ENCODE results near the gene OOSP4B. TPM values are rescaled to one million over a fixed set of nuclear protein-coding genes. Genes with fewer than 3 reads are reported as not detected.
"Not testable (repeated sequence)": the region's sequence is repeated elsewhere in the genome, so short reads cannot be mapped to it uniquely, and the experiment has no call there.

The OOSP4B gene
- polyA plus RNA-seq, 1 donor from 2014 or later: not detected

- H3K4me3 Mint-ChIP-seq: no peak overlapping the region
- peaks cover 3% of the 10 kb centered on the region for H3K27me3 Mint-ChIP-seq
- no peaks in the 10 kb centered on the region for H3K4me1 Mint-ChIP-seq
- no peaks in the 10 kb centered on the region for H3K36me3 Mint-ChIP-seq
- H3K9me3 Mint-ChIP-seq: peaks cover 0 to 2% (median 0%) of the 10 kb centered on the region in 3 donors
- H3K27ac Mint-ChIP-seq: no peak overlapping the region
Measured at GRCh38 chr11:60029015-60029632, 12.1 kb downstream of the OOSP4B start.

GRCh38 chr11:60040109-60040508, 23.1 kb downstream of the OOSP4B start, which contains the start of gene OOSP2:
TSS of gene OOSP2 (plus strand) at chr11:60040409. CDS start at chr11:60040460, 51 bp downstream.
- H3K27ac Mint-ChIP-seq: no peak within 1 kb of the TSS
- H3K4me3 Mint-ChIP-seq: no peak within 1 kb of the TSS
- no peaks in the 10 kb centered on the region for H3K27me3 Mint-ChIP-seq
- no peaks in the 10 kb centered on the region for H3K9me3 Mint-ChIP-seq
- no peaks in the 10 kb centered on the region for H3K4me1 Mint-ChIP-seq
- H3K36me3 Mint-ChIP-seq: no peaks in the 10 kb centered on the region

- not testable (repeated sequence) for H3K4me3 Mint-ChIP-seq, H3K9me3 Mint-ChIP-seq, H3K4me1 Mint-ChIP-seq
Measured at GRCh38 chr11:60050422-60050821, 33.4 kb downstream of the OOSP4B start.

GRCh38 chr11:60050839-60051238, 33.9 kb downstream of the OOSP4B start:
- not testable (repeated sequence) for H3K4me3 Mint-ChIP-seq, H3K4me1 Mint-ChIP-seq, H3K36me3 Mint-ChIP-seq, H3K9me3 Mint-ChIP-seq, H3K27me3 Mint-ChIP-seq, H3K27ac Mint-ChIP-seq

More at GRCh38 chr11:60050422-60050821, 33.4 kb downstream of the OOSP4B start:
- not testable (repeated sequence) for H3K27me3 Mint-ChIP-seq, H3K36me3 Mint-ChIP-seq, H3K27ac Mint-ChIP-seq

GRCh38 chr11:60056349-60056969, 39.5 kb downstream of the OOSP4B start, which contains the start of gene MS4A3:
TSS of gene MS4A3 (plus strand) at chr11:60056665. CDS start at chr11:60061161, 4,496 bp downstream.
- Mint-ChIP-seq H3K9me3 (peaks cover 2 to 3% (median 3%) of the 10 kb centered on the region in 3 donors), H3K4me3 (no peak within 1 kb of the TSS), H3K4me1 (no peaks in the 10 kb centered on the region), H3K27ac (no peak within 1 kb of the TSS), H3K36me3 (no peaks in the 10 kb centered on the region), H3K27me3 (peaks cover 7% of the 10 kb centered on the region)

- Mint-ChIP-seq H3K36me3 (no peaks in the 10 kb centered on the region), H3K27ac (no peak overlapping the region), H3K4me1 (peaks cover 0 to 2% (median 0%) of the 10 kb centered on the region in 3 donors)
Measured at GRCh38 chr11:60059052-60059451, 42.1 kb downstream of the OOSP4B start.

GRCh38 chr11:60059521-60060240, 42.7 kb downstream of the OOSP4B start:
- H3K27me3 Mint-ChIP-seq: peaks cover 9% of the 10 kb centered on the region
- H3K4me3 Mint-ChIP-seq: no peak overlapping the region
- no peaks in the 10 kb centered on the region for H3K36me3 Mint-ChIP-seq
- H3K27ac Mint-ChIP-seq: no peak overlapping the region
- peaks cover 0 to 5% (median 0%) of the 10 kb centered on the region in 3 donors for H3K4me1 Mint-ChIP-seq
- H3K9me3 Mint-ChIP-seq: peaks cover 3 to 4% (median 3%) of the 10 kb centered on the region in 3 donors

More at GRCh38 chr11:60059052-60059451, 42.1 kb downstream of the OOSP4B start:
- H3K27me3 Mint-ChIP-seq: peaks cover 9% of the 10 kb centered on the region
- H3K4me3 Mint-ChIP-seq: no peak overlapping the region
- peaks cover 3 to 4% (median 3%) of the 10 kb centered on the region in 3 donors for H3K9me3 Mint-ChIP-seq

- H3K27ac Mint-ChIP-seq: no peak overlapping the region
Measured at GRCh38 chr11:60064111-60064510, 47.1 kb downstream of the OOSP4B start.

GRCh38 chr11:60065801-60066200, 48.8 kb downstream of the OOSP4B start:
- Mint-ChIP-seq H3K9me3 (peaks cover 0 to 2% (median 0%) of the 10 kb centered on the region in 3 donors), H3K4me1 (peaks cover 0 to 5% (median 0%) of the 10 kb centered on the region in 3 donors), H3K27ac (no peak overlapping the region), H3K36me3 (no peaks in the 10 kb centered on the region), H3K4me3 (no peak overlapping the region), H3K27me3 (peaks cover 3% of the 10 kb centered on the region)

More at GRCh38 chr11:60064111-60064510, 47.1 kb downstream of the OOSP4B start:
- Mint-ChIP-seq H3K36me3 (no peaks in the 10 kb centered on the region), H3K4me3 (no peak overlapping the region), H3K27me3 (peaks cover 2% of the 10 kb centered on the region), H3K9me3 (peaks cover 1 to 3% (median 2%) of the 10 kb centered on the region in 3 donors), H3K4me1 (peaks cover 0 to 5% (median 0%) of the 10 kb centered on the region in 3 donors)

- no peaks in the 10 kb centered on the region for H3K36me3 Mint-ChIP-seq
- H3K27me3 Mint-ChIP-seq: peaks cover 7% of the 10 kb centered on the region
- H3K4me1 Mint-ChIP-seq: no peaks in the 10 kb centered on the region
- H3K27ac Mint-ChIP-seq: no peak overlapping the region
- no peaks in the 10 kb centered on the region for H3K9me3 Mint-ChIP-seq
- H3K4me3 Mint-ChIP-seq: no peak overlapping the region
Measured at GRCh38 chr11:60069450-60069849, 52.5 kb downstream of the OOSP4B start.

GRCh38 chr11:60071644-60072043, 54.7 kb downstream of the OOSP4B start:
- H3K27ac Mint-ChIP-seq, H3K27me3 Mint-ChIP-seq, H3K4me1 Mint-ChIP-seq, H3K9me3 Mint-ChIP-seq, H3K36me3 Mint-ChIP-seq, H3K4me3 Mint-ChIP-seq: not testable (repeated sequence)

GRCh38 chr11:60077216-60077817, 60.3 kb downstream of the OOSP4B start:
- Mint-ChIP-seq H3K27me3 (no peaks in the 10 kb centered on the region), H3K4me3 (no peak overlapping the region), H3K4me1 (no peaks in the 10 kb centered on the region), H3K36me3 (no peaks in the 10 kb centered on the region), H3K27ac (no peak overlapping the region), H3K9me3 (peaks cover 0 to 17% (median 8%) of the 10 kb centered on the region in 3 donors)

- Mint-ChIP-seq H3K27me3 (no peaks in the 10 kb centered on the region), H3K36me3 (no peaks in the 10 kb centered on the region)
Measured at GRCh38 chr11:60077981-60078380, 61.0 kb downstream of the OOSP4B start.

GRCh38 chr11:60078745-60079144, 61.8 kb downstream of the OOSP4B start:
- Mint-ChIP-seq H3K36me3 (no peaks in the 10 kb centered on the region), H3K4me3 (no peak overlapping the region), H3K27me3 (no peaks in the 10 kb centered on the region), H3K9me3 (peaks cover 0 to 19% (median 8%) of the 10 kb centered on the region in 3 donors), H3K4me1 (no peaks in the 10 kb centered on the region), H3K27ac (no peak overlapping the region)

More at GRCh38 chr11:60077981-60078380, 61.0 kb downstream of the OOSP4B start:
- H3K27ac Mint-ChIP-seq: no peak overlapping the region
- peaks cover 0 to 19% (median 8%) of the 10 kb centered on the region in 3 donors for H3K9me3 Mint-ChIP-seq
- H3K4me1 Mint-ChIP-seq: no peaks in the 10 kb centered on the region
- H3K4me3 Mint-ChIP-seq: no peak overlapping the region

- no peaks in the 10 kb centered on the region for H3K4me1 Mint-ChIP-seq
- no peak overlapping the region for H3K4me3 Mint-ChIP-seq
- H3K36me3 Mint-ChIP-seq: no peaks in the 10 kb centered on the region
- H3K27me3 Mint-ChIP-seq: peaks cover 5% of the 10 kb centered on the region
- peaks cover 0 to 19% (median 10%) of the 10 kb centered on the region in 3 donors for H3K9me3 Mint-ChIP-seq
- H3K27ac Mint-ChIP-seq: no peak overlapping the region
Measured at GRCh38 chr11:60080535-60080934, 63.6 kb downstream of the OOSP4B start.

All from IgD-negative memory B cell (primary cell).